Measurements from ENCODE around the gene PCBP2.

- TF ChIP-seq CTCF (IDR thresholded peaks at IDR 0.05) (no peak), POLR2AphosphoS5 (IDR thresholded peaks at IDR 0.05; ENCODE audit: insufficient read depth in 1 of 2, low read depth in 1 of 2) (no peak)
These were observed 33.0 kb downstream of the PCBP2 start for GRCh38 chr12:53484686-53485575.
